Type B pancreatic cell (in vitro differentiated cells): ENCODE results near the gene ST8SIA4. TPM values are rescaled to one million over a fixed set of nuclear protein-coding genes. Genes with fewer than 3 reads are reported as not detected.

ENCODE experiments used
- DNase-seq: peaks from one replicate; pipeline ENCODE4 v3.0.0; 2021; ENCODE audit warnings: mixed read lengths; ENCODE audit not compliant: unreplicated experiment; ENCODE audit errors: extremely low spot score
- H3K27ac Mint-ChIP-seq: 2 replicates; pipeline ENCODE4 v1.8.0; 2021; ENCODE audit warnings: mild to moderate bottlenecking, mixed read lengths
- H3K27me3 Mint-ChIP-seq: 2 replicates; pipeline ENCODE4 v1.8.0; 2021; ENCODE audit warnings: mixed read lengths
- H3K36me3 Mint-ChIP-seq: 2 replicates; pipeline ENCODE4 v1.8.0; 2021; ENCODE audit warnings: mixed read lengths
- H3K4me1 Mint-ChIP-seq: one replicate; pipeline ENCODE4 v1.8.0; 2021; ENCODE audit warnings: mixed read lengths; ENCODE audit not compliant: unreplicated experiment
- H3K4me3 Mint-ChIP-seq: 2 replicates; pipeline ENCODE4 v1.8.0; 2021; ENCODE audit warnings: mild to moderate bottlenecking, mixed read lengths
- H3K9me3 Mint-ChIP-seq: 2 replicates; pipeline ENCODE4 v1.8.0; 2021; ENCODE audit warnings: mixed read lengths
- total RNA-seq: library from RNA; stranded (reverse); gene quantifications from 2 replicates; pipeline ENCODE4 v1.2.1, GENCODE V29; 2021; ENCODE audit warnings: low replicate concordance
- TF ChIP-seq, protein P1 (sequence below): fragments of 200-600 bp; sonication (generic); conservative IDR thresholded peaks from 2 replicates; pipeline ENCODE4 v1.5.0; 2021; ENCODE audit warnings: antibody characterized with exemption, mild to moderate bottlenecking

Gene ST8SIA4
- total RNA-seq, 1 donor from 2014 or later, result 18.0 TPM

- Mint-ChIP-seq H3K4me1 (peaks cover 17% of the 10 kb centered on the region), H3K9me3 (peaks cover 5% of the 10 kb centered on the region), H3K27me3 (no peaks in the 10 kb centered on the region), H3K4me3 (no peak overlapping the region), H3K36me3 (peaks cover 4% of the 10 kb centered on the region), H3K27ac (no peak overlapping the region)
- TF ChIP-seq, protein P1, sequence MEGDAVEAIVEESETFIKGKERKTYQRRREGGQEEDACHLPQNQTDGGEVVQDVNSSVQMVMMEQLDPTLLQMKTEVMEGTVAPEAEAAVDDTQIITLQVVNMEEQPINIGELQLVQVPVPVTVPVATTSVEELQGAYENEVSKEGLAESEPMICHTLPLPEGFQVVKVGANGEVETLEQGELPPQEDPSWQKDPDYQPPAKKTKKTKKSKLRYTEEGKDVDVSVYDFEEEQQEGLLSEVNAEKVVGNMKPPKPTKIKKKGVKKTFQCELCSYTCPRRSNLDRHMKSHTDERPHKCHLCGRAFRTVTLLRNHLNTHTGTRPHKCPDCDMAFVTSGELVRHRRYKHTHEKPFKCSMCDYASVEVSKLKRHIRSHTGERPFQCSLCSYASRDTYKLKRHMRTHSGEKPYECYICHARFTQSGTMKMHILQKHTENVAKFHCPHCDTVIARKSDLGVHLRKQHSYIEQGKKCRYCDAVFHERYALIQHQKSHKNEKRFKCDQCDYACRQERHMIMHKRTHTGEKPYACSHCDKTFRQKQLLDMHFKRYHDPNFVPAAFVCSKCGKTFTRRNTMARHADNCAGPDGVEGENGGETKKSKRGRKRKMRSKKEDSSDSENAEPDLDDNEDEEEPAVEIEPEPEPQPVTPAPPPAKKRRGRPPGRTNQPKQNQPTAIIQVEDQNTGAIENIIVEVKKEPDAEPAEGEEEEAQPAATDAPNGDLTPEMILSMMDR, result no peak
- no peak for DNase-seq
Measured at GRCh38 chr5:100838048-100838473, 65.0 kb downstream of the ST8SIA4 start.

DNA sequence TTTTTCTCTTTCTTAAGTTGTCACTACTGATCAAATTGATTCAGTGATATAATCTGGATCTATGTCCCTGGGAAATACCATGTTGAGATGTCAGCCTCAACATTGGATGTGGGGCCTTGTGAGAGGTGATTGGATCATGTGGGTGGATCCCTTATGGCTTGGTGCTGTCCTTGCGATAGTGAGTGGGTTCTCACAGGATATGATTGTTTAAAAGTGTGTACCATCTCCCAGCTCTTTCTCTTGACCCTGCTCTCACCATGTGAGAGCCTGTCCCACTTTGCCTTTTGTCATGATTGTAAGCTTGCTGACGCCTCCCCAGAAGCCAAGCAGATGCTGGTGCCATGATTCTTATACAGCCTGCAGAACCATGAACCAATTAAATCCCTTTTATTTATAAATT, 68.6 kb downstream of the ST8SIA4 start:
- Mint-ChIP-seq H3K36me3 (peaks cover 4% of the 10 kb centered on the region), H3K4me1 (peaks cover 13% of the 10 kb centered on the region), H3K9me3 (peaks cover 5% of the 10 kb centered on the region), H3K27ac (no peak overlapping the region), H3K27me3 (no peaks in the 10 kb centered on the region), H3K4me3 (no peak overlapping the region)
- TF ChIP-seq, protein P1, result no peak
- no peak for DNase-seq

- peaks cover 4% of the 10 kb centered on the region for H3K36me3 Mint-ChIP-seq
- peaks cover 5% of the 10 kb centered on the region for H3K9me3 Mint-ChIP-seq
- DNase-seq, result no peak
- H3K4me1 Mint-ChIP-seq, result peaks cover 15% of the 10 kb centered on the region
- no peak overlapping the region for H3K27ac Mint-ChIP-seq
- no peak overlapping the region for H3K4me3 Mint-ChIP-seq
- TF ChIP-seq, protein P1, result no peak
- no peaks in the 10 kb centered on the region for H3K27me3 Mint-ChIP-seq
Measured at GRCh38 chr5:100832252-100833230, 70.5 kb downstream of the ST8SIA4 start.

- H3K27ac Mint-ChIP-seq, result no peak overlapping the region
- H3K27me3 Mint-ChIP-seq, result no peaks in the 10 kb centered on the region
- peaks cover 14% of the 10 kb centered on the region for H3K4me1 Mint-ChIP-seq
Measured at GRCh38 chr5:100828898-100829356, 74.2 kb downstream of the ST8SIA4 start.

GRCh38 chr5:100828071-100828897, 74.8 kb downstream of the ST8SIA4 start:
- TF ChIP-seq, protein P1, result no peak
- DNase-seq, result no peak
- Mint-ChIP-seq H3K27me3 (no peaks in the 10 kb centered on the region), H3K4me1 (peaks cover 14% of the 10 kb centered on the region), H3K9me3 (no peaks in the 10 kb centered on the region), H3K36me3 (no peaks in the 10 kb centered on the region), H3K27ac (peak overlapping the region; percentile 90), H3K4me3 (no peak overlapping the region)

More at GRCh38 chr5:100828898-100829356, 74.2 kb downstream of the ST8SIA4 start:
- no peak for DNase-seq
- Mint-ChIP-seq H3K4me3 (no peak overlapping the region), H3K9me3 (no peaks in the 10 kb centered on the region), H3K36me3 (no peaks in the 10 kb centered on the region)
- TF ChIP-seq, protein P1, result no peak
